GM23338 (cell line): ENCODE data around the gene DPP10. TPM values are rescaled to one million over a fixed set of nuclear protein-coding genes. Genes with fewer than 3 reads are reported as not detected.

ENCODE experiments used
- ATAC-seq: fragments of 200-7000 bp; cut with Tn5 transposase; 3 replicates; pipeline ENCODE4 v1.9.1; 2020
- DNase-seq: peaks from one replicate; pipeline ENCODE4 v3.0.0-alpha.2; 2015; ENCODE audit warnings: low spot score
- H2AFZ ChIP-seq: fragments of 200-600 bp; sonication (generic); 2 replicates; pipeline ENCODE4 v1.8.0; 2016; ENCODE audit warnings: antibody characterized with exemption, mild to moderate bottlenecking, moderate library complexity
- H3F3A ChIP-seq: fragments of 200-600 bp; sonication (generic); replicated peaks from 2 replicates; pipeline ENCODE4 v1.8.0; 2017; ENCODE audit warnings: antibody characterized with exemption, mixed run types, low read depth
- H3K27ac ChIP-seq: fragments of 200-600 bp; sonication (generic); 2 replicates; pipeline ENCODE4 v1.6.1; 2016; ENCODE audit warnings: low read depth
- H3K27me3 ChIP-seq: fragments of 200-600 bp; sonication (generic); 2 replicates; pipeline ENCODE4 v1.8.0; 2016; ENCODE audit warnings: mild to moderate bottlenecking, mixed run types, moderate library complexity; ENCODE audit not compliant: insufficient read depth
- H3K36me3 ChIP-seq: fragments of 200-600 bp; sonication (generic); 2 replicates; pipeline ENCODE4 v1.8.0; 2016; ENCODE audit warnings: mild to moderate bottlenecking; ENCODE audit not compliant: insufficient read depth
- H3K4me1 ChIP-seq: fragments of 200-600 bp; sonication (generic); 2 replicates; pipeline ENCODE4 v1.8.0; 2016; ENCODE audit warnings: mild to moderate bottlenecking, moderate library complexity; ENCODE audit not compliant: insufficient read depth
- H3K4me2 ChIP-seq: fragments of 200-600 bp; sonication (generic); 2 replicates; pipeline ENCODE4 v1.7.1; 2017; ENCODE audit warnings: mixed run types
- H3K4me3 ChIP-seq: fragments of 200-600 bp; sonication (generic); 2 replicates; pipeline ENCODE4 v1.6.1; 2016; ENCODE audit warnings: mixed run types
- H3K79me2 ChIP-seq: fragments of 200-600 bp; sonication (generic); replicated peaks from 2 replicates; pipeline ENCODE4 v1.8.0; 2017; ENCODE audit warnings: mild to moderate bottlenecking; ENCODE audit not compliant: insufficient read depth
- H3K9me2 ChIP-seq: fragments of 200-600 bp; sonication (generic); 2 replicates; pipeline ENCODE4 v1.8.0; 2017; ENCODE audit not compliant: insufficient read depth
- H4K20me1 ChIP-seq: fragments of 200-600 bp; sonication (generic); replicated peaks from 2 replicates; pipeline ENCODE4 v1.8.0; 2017; ENCODE audit warnings: mild to moderate bottlenecking; ENCODE audit not compliant: insufficient read depth
- H3K27ac Mint-ChIP-seq: 2 replicates; pipeline ENCODE4 v1.8.0; 2020; ENCODE audit warnings: inconsistent platforms, mild to moderate bottlenecking, moderate library complexity, mixed read lengths
- H3K27me3 Mint-ChIP-seq: 3 replicates; pipeline ENCODE4 v1.8.0; 2022; ENCODE audit warnings: low read depth, mild to moderate bottlenecking, moderate library complexity, mixed read lengths, inconsistent platforms; ENCODE audit not compliant: insufficient read depth, poor library complexity
- H3K36me3 Mint-ChIP-seq: 3 replicates; pipeline ENCODE4 v1.8.0; 2021; ENCODE audit warnings: low read depth, mild to moderate bottlenecking, inconsistent platforms, moderate library complexity, mixed read lengths
- H3K4me1 Mint-ChIP-seq: 3 replicates; pipeline ENCODE4 v1.8.0; 2020; ENCODE audit warnings: mild to moderate bottlenecking, inconsistent platforms, mixed read lengths
- H3K4me3 Mint-ChIP-seq: 3 replicates; pipeline ENCODE4 v1.8.0; 2021; ENCODE audit warnings: moderate library complexity, mild to moderate bottlenecking, inconsistent platforms, mixed read lengths
- H3K9me3 Mint-ChIP-seq: 3 replicates; pipeline ENCODE4 v1.8.0; 2020; ENCODE audit warnings: moderate library complexity, mild to moderate bottlenecking, inconsistent platforms, mixed read lengths
- CTCF ChIP-seq, 2 experiments: fragments of 200-600 bp in 1 of 2; sonication (generic) in 1 of 2; conservative IDR thresholded peaks; 2 replicates each; pipeline versions ENCODE4 v1.5.1 to v1.6.1; 2016 to 2017; ENCODE audit warnings: antibody characterized with exemption in 2 of 2, low read depth in 2 of 2, mild to moderate bottlenecking in 2 of 2, moderate library complexity in 1 of 2
- EZH2 ChIP-seq: fragments of 200-600 bp; sonication (generic); IDR thresholded peaks from one replicate; pipeline ENCODE4 v1.8.0; 2017; ENCODE audit warnings: antibody characterized with exemption, mild to moderate bottlenecking, low read depth; ENCODE audit not compliant: unreplicated experiment
- EZH2phosphoT487 ChIP-seq: fragments of 200-600 bp; sonication (generic); IDR thresholded peaks from one replicate; pipeline ENCODE4 v1.8.1; 2018; ENCODE audit warnings: antibody characterized with exemption; ENCODE audit not compliant: unreplicated experiment
- JUNB ChIP-seq: IDR thresholded peaks from one replicate; pipeline ENCODE4 v1.6.1; 2016; ENCODE audit warnings: antibody characterized with exemption; ENCODE audit not compliant: unreplicated experiment
- POLR2AphosphoS5 ChIP-seq: IDR thresholded peaks from 2 replicates; pipeline ENCODE4 v1.6.1; 2016; ENCODE audit warnings: antibody characterized with exemption, low read depth
- REST ChIP-seq: IDR thresholded peaks from one replicate; pipeline ENCODE4 v1.6.1; 2018; ENCODE audit warnings: antibody characterized with exemption; ENCODE audit not compliant: unreplicated experiment
- STAT1 ChIP-seq: IDR thresholded peaks from one replicate; pipeline ENCODE4 v1.6.1; 2016; ENCODE audit warnings: antibody characterized with exemption; ENCODE audit not compliant: unreplicated experiment
- ZNF331 ChIP-seq: fragments of 250-450 bp; sonication (Bioruptor Pico); IDR thresholded peaks from 2 replicates; pipeline ENCODE4 v1.5.0; 2020; ENCODE audit warnings: low read depth, mild to moderate bottlenecking, moderate library complexity
- ZNF462 ChIP-seq: fragments of 250-450 bp; sonication (Bioruptor Pico); IDR thresholded peaks from 2 replicates; pipeline ENCODE4 v1.5.0; 2020; ENCODE audit warnings: mild to moderate bottlenecking, moderate library complexity
- polyA plus RNA-seq: library from polyadenylated mRNA; unstranded; fragments of >200 nt; fragmentation: Nextera tagmentation; extraction: Ambion mirVana; gene quantifications from 2 replicates; pipeline ENCODE4 v1.2.1, GENCODE V29; 2016
- total RNA-seq: library from RNA; depleted of rRNA; stranded (reverse); fragments of >200 nt; shearing (Covaris generic); gene quantifications from 2 replicates; pipeline ENCODE4 v1.2.3, GENCODE V29; 2014

The DPP10 gene
- total and polyA plus RNA-seq, 2 experiments from 2014 or later: 3.6 to 14.8 TPM

GRCh38 chr2:115071534-115071933 lies 629.1 kb downstream of the DPP10 start:
- H2AFZ ChIP-seq: no peak overlapping the region; the same call in 1 of the 2 replicates
- Mint-ChIP-seq H3K9me3 (peaks cover 8% of the 10 kb centered on the region; the same call in 2 of the 3 replicates), H3K36me3 (peaks cover 3% of the 10 kb centered on the region; the same call in 2 of the 3 replicates), H3K27me3 (peaks cover 3% of the 10 kb centered on the region), H3K4me1 (no peaks in the 10 kb centered on the region), H3K4me3 (no peak overlapping the region), H3K27ac (no peak overlapping the region)
- H3K27ac ChIP-seq: no peak overlapping the region
- no peaks in the 10 kb centered on the region for H3K9me2 ChIP-seq
- TF ChIP-seq STAT1: no peak
- no peak for TF ChIP-seq JUNB
- TF ChIP-seq ZNF331 (CRISPR knock-in tag): no peak
- no peak for TF ChIP-seq POLR2AphosphoS5
- no peak for TF ChIP-seq ZNF462 (CRISPR knock-in tag)
- TF ChIP-seq CTCF (conservative IDR thresholded peaks at IDR 0.05; ENCODE audit: low read depth in 2 of 2): no peak
- no peak for TF ChIP-seq REST
- TF ChIP-seq EZH2: no peak
- no peak for TF ChIP-seq EZH2phosphoT487
- ATAC-seq (no peak), DNase-seq (no peak)
- H3F3A ChIP-seq: no peaks in the 10 kb centered on the region
- no peak overlapping the region for H3K4me2 ChIP-seq
- H3K4me3 ChIP-seq: no peak overlapping the region
- no peaks in the 10 kb centered on the region for H3K79me2 ChIP-seq
- no peaks in the 10 kb centered on the region for H4K20me1 ChIP-seq
- H3K36me3 ChIP-seq: no peaks in the 10 kb centered on the region
- no peaks in the 10 kb centered on the region for H3K27me3 ChIP-seq
- H3K4me1 ChIP-seq: no peaks in the 10 kb centered on the region
